Keratinocyte (primary cell): ENCODE data around the gene KAT7.

Source experiments
- EZH2 ChIP-seq: IDR thresholded peaks from one replicate; pipeline ENCODE4 v1.6.1; 2012; ENCODE audit warnings: inconsistent platforms, mild to moderate bottlenecking, low read length, moderate library complexity
- TF ChIP-seq, protein P1 (sequence below), 3 experiments: IDR thresholded peaks in 1 of 3; conservative IDR thresholded peaks in 1 of 3; optimal IDR thresholded peaks in 1 of 3; 2 replicates in 2 of 3; 3 replicates in 1 of 3; pipeline versions ENCODE3 to v1.5.1; 2011; ENCODE audit warnings: low read length in 3 of 3, mild to moderate bottlenecking in 3 of 3, moderate library complexity in 2 of 3, control low read depth in 1 of 3, inconsistent platforms in 1 of 3; ENCODE audit not compliant: insufficient read depth in 2 of 3; ENCODE audit errors: extremely low read depth in 1 of 3

DNA sequence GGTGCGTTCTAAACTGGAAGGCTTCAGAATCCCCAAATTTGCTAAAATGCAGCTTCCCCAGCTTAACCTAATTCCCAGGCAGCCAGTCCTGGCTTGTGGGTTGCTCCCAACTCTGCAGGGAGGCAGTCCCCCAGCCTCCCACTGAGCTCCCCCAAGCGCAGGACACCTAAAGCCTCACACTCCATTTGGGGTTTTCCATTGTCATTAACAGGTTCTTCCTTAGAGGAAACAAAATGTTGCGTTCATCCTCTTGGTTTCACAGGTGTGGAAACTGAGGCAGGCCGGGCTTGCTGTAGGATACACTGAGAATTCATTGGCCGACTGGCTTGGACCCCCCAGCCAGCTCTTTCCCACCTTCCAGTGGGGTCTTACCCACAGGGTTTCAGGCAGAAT is 61.7 kb downstream of the KAT7 start:
- TF ChIP-seq, protein P1, sequence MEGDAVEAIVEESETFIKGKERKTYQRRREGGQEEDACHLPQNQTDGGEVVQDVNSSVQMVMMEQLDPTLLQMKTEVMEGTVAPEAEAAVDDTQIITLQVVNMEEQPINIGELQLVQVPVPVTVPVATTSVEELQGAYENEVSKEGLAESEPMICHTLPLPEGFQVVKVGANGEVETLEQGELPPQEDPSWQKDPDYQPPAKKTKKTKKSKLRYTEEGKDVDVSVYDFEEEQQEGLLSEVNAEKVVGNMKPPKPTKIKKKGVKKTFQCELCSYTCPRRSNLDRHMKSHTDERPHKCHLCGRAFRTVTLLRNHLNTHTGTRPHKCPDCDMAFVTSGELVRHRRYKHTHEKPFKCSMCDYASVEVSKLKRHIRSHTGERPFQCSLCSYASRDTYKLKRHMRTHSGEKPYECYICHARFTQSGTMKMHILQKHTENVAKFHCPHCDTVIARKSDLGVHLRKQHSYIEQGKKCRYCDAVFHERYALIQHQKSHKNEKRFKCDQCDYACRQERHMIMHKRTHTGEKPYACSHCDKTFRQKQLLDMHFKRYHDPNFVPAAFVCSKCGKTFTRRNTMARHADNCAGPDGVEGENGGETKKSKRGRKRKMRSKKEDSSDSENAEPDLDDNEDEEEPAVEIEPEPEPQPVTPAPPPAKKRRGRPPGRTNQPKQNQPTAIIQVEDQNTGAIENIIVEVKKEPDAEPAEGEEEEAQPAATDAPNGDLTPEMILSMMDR (optimal IDR thresholded peaks at IDR 0.05 in 1 of 3, IDR thresholded peaks at IDR 0.05 in 1 of 3, conservative IDR thresholded peaks at IDR 0.05 in 1 of 3; ENCODE audit: extremely low read depth in 1 of 3, insufficient read depth in 2 of 3, low read length in 3 of 3), result no peak
- no peak for TF ChIP-seq EZH2
